ENCODE results near the gene AGAP1.

AGAP1 gene

GRCh38 chr2:235498946-235499812, 5.3 kb downstream of the AGAP1 start:
- TF ChIP-seq CTCF (IDR thresholded peaks at IDR 0.05; ENCODE audit: control extremely low read depth, extremely low read depth, low read depth, missing control alignments), result no peak
- ChIA-PET POLR2A (no interaction called here), CTCF (no interaction called here)
- DNase-seq (ENCODE audit: extremely low spot score), result no peak

- POLR2A ChIA-PET, result no interaction called here
- DNase-seq (ENCODE audit: extremely low spot score), result no peak
- CTCF ChIA-PET, result no interaction called here
- no peak for TF ChIP-seq CTCF (IDR thresholded peaks at IDR 0.05; ENCODE audit: control extremely low read depth, extremely low read depth, low read depth, missing control alignments)
Observed at GRCh38 chr2:235500110-235500760, 6.4 kb downstream of the AGAP1 start.

DNA sequence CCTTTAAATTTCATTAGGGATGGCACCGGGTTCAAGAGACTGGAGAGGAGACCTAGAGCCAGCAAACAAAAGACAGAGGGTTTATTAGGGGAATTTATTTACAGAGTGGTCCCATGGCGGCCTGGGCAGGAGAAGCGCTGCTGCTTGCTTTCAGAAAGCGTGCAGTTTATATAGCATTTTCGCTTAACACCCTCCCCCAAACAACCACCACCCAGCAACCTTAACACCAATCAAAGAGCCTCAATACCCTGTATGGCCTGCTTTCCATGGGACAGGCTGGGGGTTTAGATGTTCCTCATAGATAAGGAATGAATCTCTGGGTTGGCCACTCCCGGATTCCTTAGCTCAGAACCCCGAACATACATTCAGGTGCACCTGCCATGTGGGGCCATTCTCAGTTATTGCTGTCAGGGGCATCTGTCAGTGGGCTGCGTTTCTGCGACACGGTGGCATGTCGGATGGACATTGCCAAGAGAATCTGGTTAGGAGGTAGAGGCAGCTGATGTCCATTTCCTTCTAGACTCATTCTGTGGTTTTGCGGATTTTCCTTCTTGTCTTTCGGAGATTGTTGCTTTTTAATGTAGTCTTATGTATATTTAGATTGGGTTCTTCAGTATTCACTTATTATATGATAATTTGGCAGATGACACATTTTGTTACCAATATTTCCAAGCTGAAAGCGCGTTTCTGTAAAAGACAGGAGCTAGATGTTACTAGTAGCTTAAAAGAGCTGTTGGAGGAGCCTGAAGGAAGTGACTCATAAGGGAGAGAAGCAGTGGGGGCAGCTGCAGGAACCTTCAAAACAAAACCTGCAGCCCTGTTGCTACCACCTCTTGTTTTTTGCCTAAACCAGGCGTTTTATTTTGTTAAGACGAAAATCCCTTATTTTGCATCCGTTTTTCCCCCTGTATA, 7.2 kb downstream of the AGAP1 start:
- ChIA-PET CTCF (no interaction called here), POLR2A (no interaction called here)
- no peak for DNase-seq (ENCODE audit: extremely low spot score)
- no peak for TF ChIP-seq CTCF (IDR thresholded peaks at IDR 0.05; ENCODE audit: control extremely low read depth, extremely low read depth, low read depth, missing control alignments)

- CTCF ChIA-PET, result no interaction called here
- no peak for TF ChIP-seq CTCF (IDR thresholded peaks at IDR 0.05; ENCODE audit: control extremely low read depth, extremely low read depth, low read depth, missing control alignments)
- DNase-seq (ENCODE audit: extremely low spot score), result no peak
- POLR2A ChIA-PET, result no interaction called here
Observed at GRCh38 chr2:235501673-235502031, 7.8 kb downstream of the AGAP1 start.

DNA sequence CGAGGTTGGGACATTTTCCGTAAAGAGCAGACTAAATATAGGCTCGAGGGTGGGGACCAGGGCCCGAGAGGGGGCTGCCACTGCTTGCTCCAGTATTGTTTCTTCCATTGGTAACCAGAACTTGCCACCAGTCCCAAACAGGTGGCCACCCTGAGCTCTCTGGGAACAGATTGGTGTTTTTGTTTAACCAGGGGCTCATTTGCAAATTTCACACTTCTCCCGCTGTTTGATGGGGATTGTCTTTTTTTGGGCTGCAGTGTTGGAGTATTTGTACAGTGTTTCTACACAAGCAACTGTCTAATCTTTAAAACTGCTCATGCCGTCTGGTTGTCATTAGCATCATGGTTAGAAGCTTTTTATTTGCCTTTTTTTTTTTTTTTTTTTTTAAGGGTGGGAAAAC, 8.5 kb downstream of the AGAP1 start:
- DNase-seq (ENCODE audit: extremely low spot score), result no peak
- ChIA-PET CTCF (no interaction called here), POLR2A (no interaction called here)
- no peak for TF ChIP-seq CTCF (IDR thresholded peaks at IDR 0.05; ENCODE audit: control extremely low read depth, extremely low read depth, low read depth, missing control alignments)

DNA sequence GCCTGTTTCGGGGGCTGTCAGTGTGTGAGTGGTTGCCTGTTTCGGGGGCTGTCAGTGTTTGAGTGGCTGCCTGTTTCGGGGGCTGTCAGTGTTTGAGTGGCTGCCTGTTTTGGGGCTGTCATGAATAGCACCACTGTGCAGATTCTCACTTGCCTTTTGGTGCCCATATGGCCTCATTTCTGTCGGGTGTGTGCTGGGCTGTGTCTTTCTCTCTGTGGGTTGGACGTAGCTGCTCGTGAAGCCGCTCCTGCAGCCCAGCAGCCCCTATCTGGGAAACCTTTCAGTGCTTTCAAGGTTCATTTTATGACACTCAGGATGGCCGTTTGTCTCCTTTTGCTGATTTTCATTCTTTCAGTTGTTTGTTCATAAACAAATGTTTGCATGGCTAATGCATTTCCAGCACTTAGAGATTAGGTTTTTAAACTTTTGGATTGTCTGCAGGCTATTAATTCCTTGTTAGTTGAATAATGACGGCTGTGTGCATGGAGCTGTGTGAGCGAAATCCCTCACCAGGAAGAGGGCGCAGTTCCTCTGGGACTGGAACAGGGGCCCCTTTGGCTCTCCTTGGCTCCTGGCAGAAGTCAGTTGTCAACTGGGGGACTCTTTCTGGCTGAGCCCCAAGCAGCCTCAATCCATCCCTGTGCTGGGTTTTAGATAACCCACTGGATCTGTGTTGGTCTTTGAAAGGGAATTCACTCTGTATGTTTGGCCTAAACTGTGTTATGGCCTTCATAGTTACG, 10.8 kb downstream of the AGAP1 start:
- TF ChIP-seq CTCF (IDR thresholded peaks at IDR 0.05; ENCODE audit: control extremely low read depth, extremely low read depth, low read depth, missing control alignments), result no peak
- ChIA-PET CTCF (no interaction called here), POLR2A (no interaction called here)
- DNase-seq (ENCODE audit: extremely low spot score), result no peak

Measured in GM10248 (cell line).